WTC11 (cell line): Measurements from ENCODE around the gene SLC22A31. TPM values are rescaled to one million over a fixed set of nuclear protein-coding genes. Genes with fewer than 3 reads are reported as not detected.

Experiments used
- ATAC-seq: fragments of 200-7000 bp; cut with Tn5 transposase; 2 replicates; pipeline ENCODE4 v1.10.0; 2021; ENCODE audit warnings: mild to moderate bottlenecking, moderate library complexity
- CTCF ChIA-PET: fragments of 300-600 bp; sonication (Branson Sonifier 250); formaldehyde crosslinking; loops from one replicate; lab custom pipeline; 2021; ENCODE audit warnings: antibody characterized with exemption; lab: Charles Lee
- POLR2A ChIA-PET: fragments of 350-600 bp; sonication (Branson Sonifier 250); formaldehyde crosslinking; loops from one replicate; lab custom pipeline; 2021; ENCODE audit warnings: antibody characterized with exemption; lab: Charles Lee
- DNase-seq: peaks from one replicate; pipeline ENCODE4 v3.0.0; 2021; ENCODE audit warnings: low spot score
- H3K27ac Mint-ChIP-seq: 2 replicates; pipeline ENCODE4 v1.8.0; 2021; ENCODE audit warnings: mixed read lengths
- H3K27me3 Mint-ChIP-seq: 2 replicates; pipeline ENCODE4 v1.8.0; 2021; ENCODE audit warnings: low read depth, mild to moderate bottlenecking, moderate library complexity, mixed read lengths
- H3K36me3 Mint-ChIP-seq: 2 replicates; pipeline ENCODE4 v1.8.0; 2021; ENCODE audit warnings: mixed read lengths
- H3K4me1 Mint-ChIP-seq: 2 replicates; pipeline ENCODE4 v1.8.0; 2022; ENCODE audit warnings: mixed read lengths
- H3K4me3 Mint-ChIP-seq: 2 replicates; pipeline ENCODE4 v1.8.0; 2021; ENCODE audit warnings: mild to moderate bottlenecking, moderate library complexity, mixed read lengths
- H3K9me3 Mint-ChIP-seq: 2 replicates; pipeline ENCODE4 v1.8.0; 2021; ENCODE audit warnings: mixed read lengths
- AFF4 ChIP-seq: sonication (generic); formaldehyde crosslinking; IDR thresholded peaks from 2 replicates; pipeline ENCODE4 v1.8.1; 2023; ENCODE audit warnings: mild to moderate bottlenecking, missing genetic modification reagents, borderline replicate concordance
- ATF3 ChIP-seq: sonication (generic); formaldehyde crosslinking; conservative IDR thresholded peaks from 2 replicates; pipeline ENCODE4 v1.8.1; 2022; ENCODE audit warnings: mild to moderate bottlenecking, missing genetic modification reagents
- CTCF ChIP-seq: fragments of 200-600 bp; IDR thresholded peaks from 2 replicates; pipeline ENCODE4 v1.8.0; 2022; ENCODE audit warnings: antibody characterized with exemption
- ESRRA ChIP-seq: sonication (generic); formaldehyde crosslinking; IDR thresholded peaks from 2 replicates; pipeline ENCODE4 v1.8.1; 2022; ENCODE audit warnings: mild to moderate bottlenecking, missing genetic modification reagents, borderline replicate concordance
- MAX ChIP-seq: sonication (generic); formaldehyde crosslinking; IDR thresholded peaks from 2 replicates; pipeline ENCODE4 v1.8.0; 2022; ENCODE audit warnings: mild to moderate bottlenecking, missing genetic modification reagents
- NFE2L1 ChIP-seq: sonication (generic); formaldehyde crosslinking; IDR thresholded peaks from 2 replicates; pipeline ENCODE4 v1.8.1; 2023; ENCODE audit warnings: missing genetic modification reagents
- PRDM15 ChIP-seq: sonication (generic); formaldehyde crosslinking; IDR thresholded peaks from 2 replicates; pipeline ENCODE4 v1.8.0; 2022; ENCODE audit warnings: missing genetic modification reagents
- PRRX2 ChIP-seq: fragments of 250-450 bp; sonication (Bioruptor Pico); IDR thresholded peaks from 2 replicates; pipeline ENCODE4 v1.8.0; 2021; ENCODE audit warnings: mild to moderate bottlenecking
- RELA ChIP-seq: sonication (generic); formaldehyde crosslinking; IDR thresholded peaks from 2 replicates; pipeline ENCODE4 v1.8.1; 2022; ENCODE audit warnings: missing genetic modification reagents, mild to moderate bottlenecking, borderline replicate concordance
- SMAD4 ChIP-seq: sonication (generic); formaldehyde crosslinking; IDR thresholded peaks from 2 replicates; pipeline ENCODE4 v1.8.0; 2022; ENCODE audit warnings: mild to moderate bottlenecking, missing genetic modification reagents
- TP53 ChIP-seq: sonication (generic); formaldehyde crosslinking; IDR thresholded peaks from 2 replicates; pipeline ENCODE4 v1.8.1; 2023; ENCODE audit warnings: mild to moderate bottlenecking, missing genetic modification reagents
- USF1 ChIP-seq: sonication (generic); formaldehyde crosslinking; IDR thresholded peaks from 2 replicates; pipeline ENCODE4 v1.8.0; 2022; ENCODE audit warnings: mild to moderate bottlenecking, missing genetic modification reagents
- ZBTB21 ChIP-seq: sonication (generic); formaldehyde crosslinking; IDR thresholded peaks from 2 replicates; pipeline ENCODE4 v1.8.1; 2023; ENCODE audit warnings: mild to moderate bottlenecking, missing genetic modification reagents, borderline replicate concordance
- ZNF263 ChIP-seq: sonication (generic); formaldehyde crosslinking; IDR thresholded peaks from 2 replicates; pipeline ENCODE4 v1.8.1; 2022; ENCODE audit warnings: low read depth, mild to moderate bottlenecking, moderate library complexity, missing genetic modification reagents
- ZNF281 ChIP-seq: sonication (generic); formaldehyde crosslinking; IDR thresholded peaks from 2 replicates; pipeline ENCODE4 v1.8.0; 2023; ENCODE audit warnings: mild to moderate bottlenecking, missing genetic modification reagents
- ZNF396 ChIP-seq: fragments of 250-450 bp; sonication (Bioruptor Pico); IDR thresholded peaks from 2 replicates; pipeline ENCODE4 v1.8.0; 2021; ENCODE audit warnings: mild to moderate bottlenecking, moderate library complexity, borderline replicate concordance
- ZNF423 ChIP-seq: fragments of 250-450 bp; sonication (Bioruptor Pico); IDR thresholded peaks from 2 replicates; pipeline ENCODE4 v2.1.2; 2022; ENCODE audit warnings: mild to moderate bottlenecking, moderate library complexity
- total RNA-seq: library from RNA; stranded (reverse); gene quantifications from 3 replicates; pipeline ENCODE4 v1.2.3, GENCODE V29; 2021

SLC22A31 gene
- total RNA-seq, 1 experiment from 2014 or later: 12.1 TPM

GRCh38 chr16:89149386-89149785, 51.0 kb downstream of the SLC22A31 start:
- POLR2A ChIA-PET: no interaction called here
- no peaks in the 10 kb centered on the region for H3K4me1 Mint-ChIP-seq
- 0 out of 2 replicates have a peak, but pooled peaks cover 3% of the 10 kb centered on the region for H3K27me3 Mint-ChIP-seq
- no peak for DNase-seq
- peaks cover 48% of the 10 kb centered on the region for H3K36me3 Mint-ChIP-seq
- peaks cover 21% of the 10 kb centered on the region for H3K9me3 Mint-ChIP-seq
- no peak overlapping the region for H3K27ac Mint-ChIP-seq
- no peak for TF ChIP-seq CTCF
- TF ChIP-seq TP53: no peak
- TF ChIP-seq AFF4: no peak
- TF ChIP-seq ZNF281 (CRISPR knock-in tag): no peak
- CTCF ChIA-PET: no interaction called here
- no peak for ATAC-seq
- H3K4me3 Mint-ChIP-seq: no peak overlapping the region

GRCh38 chr16:89147085-89147817, 53.1 kb downstream of the SLC22A31 start:
- Mint-ChIP-seq H3K4me1 (no peaks in the 10 kb centered on the region), H3K27me3 (no peaks in the 10 kb centered on the region), H3K27ac (no peak overlapping the region), H3K4me3 (no peak overlapping the region), H3K9me3 (peaks cover 21% of the 10 kb centered on the region), H3K36me3 (peaks cover 51% of the 10 kb centered on the region)
- TF ChIP-seq NFE2L1 (CRISPR knock-in tag) (no peak), ESRRA (CRISPR knock-in tag) (no peak), MAX (CRISPR knock-in tag) (no peak), ATF3 (CRISPR knock-in tag) (no peak), RELA (no peak), PRRX2 (CRISPR knock-in tag) (no peak), ZBTB21 (CRISPR knock-in tag) (no peak), ZNF396 (CRISPR knock-in tag) (no peak), PRDM15 (CRISPR knock-in tag) (no peak), ZNF263 (CRISPR knock-in tag) (no peak), SMAD4 (CRISPR knock-in tag) (no peak), ZNF423 (CRISPR knock-in tag) (no peak), USF1 (CRISPR knock-in tag) (no peak)
- ChIA-PET POLR2A (interaction anchor here (0.6 kb wide), 1 partner anchor 58 kb away, joined by 8 read pairs; no protein-coding TSS in a partner anchor), CTCF (no interaction called here)
- DNase-seq: no peak
- no peak for ATAC-seq
